ENCODE results near the gene GULP1. TPM values are rescaled to one million over a fixed set of nuclear protein-coding genes. Genes with fewer than 3 reads are reported as not detected.

Gene GULP1
- total RNA-seq, 1 donor from 2014 or later: not detected

DNA sequence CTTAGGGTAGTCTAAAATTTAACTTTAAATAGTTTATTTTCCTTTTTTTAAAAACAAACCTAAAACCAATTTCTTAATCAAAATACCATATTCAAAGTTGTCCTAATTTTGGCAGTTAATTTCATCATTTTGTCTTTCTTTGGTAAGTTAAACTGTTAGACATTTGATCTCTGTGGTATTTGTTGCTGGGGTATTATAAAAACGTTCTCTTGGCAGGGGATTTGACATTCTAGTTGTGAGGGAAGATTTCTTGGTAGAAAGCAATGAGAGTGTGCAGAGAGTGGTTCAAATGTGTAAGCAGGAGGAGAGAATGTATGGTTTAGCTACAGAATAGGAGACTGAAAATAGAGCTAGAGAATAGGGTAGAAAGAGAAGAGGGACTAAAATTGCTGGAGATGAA, 14.6 kb downstream of the GULP1 start:
- TF ChIP-seq CTCF (IDR thresholded peaks at IDR 0.05): no peak
- no peak for DNase-seq
- Mint-ChIP-seq H3K36me3 (ENCODE audit: low read depth) (no peaks in the 10 kb centered on the region), H3K4me1 (no peaks in the 10 kb centered on the region), H3K9me3 (no peaks in the 10 kb centered on the region), H3K4me3 (no peak overlapping the region), H3K27me3 (no peaks in the 10 kb centered on the region), H3K27ac (no peak overlapping the region)
- ChIA-PET POLR2A (no interaction called here), CTCF (no interaction called here)
- intact Hi-C loops (cut with micrococcal nuclease): no loop called here
- ATAC-seq (ENCODE audit: low read depth): no peak

- no peak overlapping the region for H3K27ac Mint-ChIP-seq
- TF ChIP-seq CTCF (IDR thresholded peaks at IDR 0.05): no peak
- ATAC-seq (ENCODE audit: low read depth) (no peak), DNase-seq (no peak)
- H3K4me3 Mint-ChIP-seq: no peak overlapping the region
- no peaks in the 10 kb centered on the region for H3K9me3 Mint-ChIP-seq
- CTCF ChIA-PET: no interaction called here
- no peaks in the 10 kb centered on the region for H3K4me1 Mint-ChIP-seq
- H3K27me3 Mint-ChIP-seq: no peaks in the 10 kb centered on the region
- H3K36me3 Mint-ChIP-seq (ENCODE audit: low read depth): no peaks in the 10 kb centered on the region
- POLR2A ChIA-PET: no interaction called here
- intact Hi-C loops (cut with micrococcal nuclease): no loop called here
Measured at GRCh38 chr2:188307850-188308283, 16.2 kb downstream of the GULP1 start.

- H3K27ac Mint-ChIP-seq: no peak overlapping the region
- DNase-seq (no peak), ATAC-seq (ENCODE audit: low read depth) (no peak)
- H3K4me1 Mint-ChIP-seq: no peaks in the 10 kb centered on the region
- intact Hi-C loops (cut with micrococcal nuclease): no loop called here
- POLR2A ChIA-PET: no interaction called here
- no peaks in the 10 kb centered on the region for H3K9me3 Mint-ChIP-seq
- no peaks in the 10 kb centered on the region for H3K27me3 Mint-ChIP-seq
- H3K4me3 Mint-ChIP-seq: no peak overlapping the region
- TF ChIP-seq CTCF (IDR thresholded peaks at IDR 0.05): no peak
- H3K36me3 Mint-ChIP-seq (ENCODE audit: low read depth): no peaks in the 10 kb centered on the region
- CTCF ChIA-PET: no interaction called here
Measured at GRCh38 chr2:188308483-188308882, 16.8 kb downstream of the GULP1 start.

DNA sequence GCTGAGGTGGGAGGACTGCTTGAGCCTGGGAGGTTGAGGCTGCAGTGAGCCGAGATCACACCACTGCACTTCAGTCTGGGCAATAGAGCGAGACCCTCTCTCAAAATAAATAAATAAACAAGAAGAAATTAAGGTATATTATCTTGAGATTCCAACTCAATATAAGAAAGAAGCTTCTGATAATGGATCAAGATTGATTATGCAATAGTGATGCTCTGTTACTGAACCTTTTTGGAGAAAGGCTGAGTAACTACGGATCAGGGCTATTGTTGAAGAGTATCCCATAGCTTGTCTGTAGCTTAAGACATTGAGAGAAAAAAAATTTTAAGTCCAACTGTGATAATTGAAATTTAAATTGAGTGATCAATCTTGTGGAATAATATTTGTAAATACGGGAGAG, 17.7 kb downstream of the GULP1 start:
- ATAC-seq (ENCODE audit: low read depth): no peak
- no peak for DNase-seq
- TF ChIP-seq CTCF (IDR thresholded peaks at IDR 0.05): no peak
- intact Hi-C loops (cut with micrococcal nuclease): no loop called here
- H3K4me3 Mint-ChIP-seq: no peak overlapping the region
- no peaks in the 10 kb centered on the region for H3K27me3 Mint-ChIP-seq
- no peak overlapping the region for H3K27ac Mint-ChIP-seq
- ChIA-PET CTCF (no interaction called here), POLR2A (no interaction called here)
- H3K9me3 Mint-ChIP-seq: no peaks in the 10 kb centered on the region
- H3K36me3 Mint-ChIP-seq (ENCODE audit: low read depth): no peaks in the 10 kb centered on the region
- H3K4me1 Mint-ChIP-seq: no peaks in the 10 kb centered on the region

- no peak overlapping the region for H3K27ac Mint-ChIP-seq
- ChIA-PET CTCF (no interaction called here), POLR2A (no interaction called here)
- no peaks in the 10 kb centered on the region for H3K27me3 Mint-ChIP-seq
- H3K4me1 Mint-ChIP-seq: no peaks in the 10 kb centered on the region
- peaks cover 7% of the 10 kb centered on the region for H3K9me3 Mint-ChIP-seq
- no peak overlapping the region for H3K4me3 Mint-ChIP-seq
- TF ChIP-seq CTCF (IDR thresholded peaks at IDR 0.05): no peak
- DNase-seq (no peak), ATAC-seq (ENCODE audit: low read depth) (no peak)
- intact Hi-C loops (cut with micrococcal nuclease): no loop called here
- H3K36me3 Mint-ChIP-seq (ENCODE audit: low read depth): no peaks in the 10 kb centered on the region
Measured at GRCh38 chr2:188314314-188315054, 22.8 kb downstream of the GULP1 start.
